ENCODE measurements around the gene PCSK2.
A peak's percentile ranks its signal among the peaks of the same experiment; 100 is the strongest.

The PCSK2 gene

GRCh38 chr20:17500271-17500670 is 273.4 kb downstream of the PCSK2 start:
- Mint-ChIP-seq H3K4me1 (peaks cover 18% of the 10 kb centered on the region), H3K4me3 (no peak overlapping the region), H3K9me3 (no peaks in the 10 kb centered on the region), H3K27me3 (peaks cover 20% of the 10 kb centered on the region), H3K27ac (no peak overlapping the region)
- ATAC-seq (no peak), DNase-seq (no peak)

GRCh38 chr20:17500826-17501225 is 274.0 kb downstream of the PCSK2 start:
- Mint-ChIP-seq H3K4me3 (no peak overlapping the region), H3K4me1 (peaks cover 23% of the 10 kb centered on the region), H3K9me3 (no peaks in the 10 kb centered on the region), H3K27me3 (peaks cover 20% of the 10 kb centered on the region), H3K27ac (no peak overlapping the region)
- no peak for ATAC-seq
- no peak for DNase-seq

DNA sequence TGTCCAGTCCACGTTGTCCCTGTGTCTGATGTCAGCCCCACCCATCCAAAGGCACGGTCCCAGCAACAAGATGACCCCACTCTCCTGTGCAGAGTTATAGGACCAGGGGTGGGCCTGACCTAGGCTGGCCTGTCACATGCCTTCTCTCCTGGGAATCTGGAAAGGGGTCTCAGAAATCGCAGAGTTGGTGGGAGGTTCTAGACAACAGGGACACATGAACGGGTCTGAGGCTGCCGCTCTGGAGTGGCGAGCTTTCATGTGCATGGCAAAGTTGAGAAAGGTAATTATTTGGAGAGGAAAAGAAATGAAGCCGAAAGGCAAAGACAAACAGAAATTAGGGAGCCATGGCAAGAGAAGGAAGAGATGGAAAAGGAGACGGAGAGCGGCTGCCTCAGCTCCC is 274.9 kb downstream of the PCSK2 start:
- peaks cover 20% of the 10 kb centered on the region for H3K27me3 Mint-ChIP-seq

GRCh38 chr20:17502105-17502504 is 275.3 kb downstream of the PCSK2 start:
- peaks cover 21% of the 10 kb centered on the region for H3K27me3 Mint-ChIP-seq
- H3K4me1 Mint-ChIP-seq = peaks cover 34% of the 10 kb centered on the region
- no peak overlapping the region for H3K4me3 Mint-ChIP-seq
- ATAC-seq (no peak), DNase-seq (no peak)
- no peaks in the 10 kb centered on the region for H3K9me3 Mint-ChIP-seq
- no peak overlapping the region for H3K27ac Mint-ChIP-seq

More for the DNA sequence above, 274.9 kb downstream of the PCSK2 start:
- no peak for DNase-seq
- no peaks in the 10 kb centered on the region for H3K9me3 Mint-ChIP-seq
- H3K27ac Mint-ChIP-seq = no peak overlapping the region
- ATAC-seq = no peak
- peaks cover 30% of the 10 kb centered on the region for H3K4me1 Mint-ChIP-seq
- no peak overlapping the region for H3K4me3 Mint-ChIP-seq

DNA sequence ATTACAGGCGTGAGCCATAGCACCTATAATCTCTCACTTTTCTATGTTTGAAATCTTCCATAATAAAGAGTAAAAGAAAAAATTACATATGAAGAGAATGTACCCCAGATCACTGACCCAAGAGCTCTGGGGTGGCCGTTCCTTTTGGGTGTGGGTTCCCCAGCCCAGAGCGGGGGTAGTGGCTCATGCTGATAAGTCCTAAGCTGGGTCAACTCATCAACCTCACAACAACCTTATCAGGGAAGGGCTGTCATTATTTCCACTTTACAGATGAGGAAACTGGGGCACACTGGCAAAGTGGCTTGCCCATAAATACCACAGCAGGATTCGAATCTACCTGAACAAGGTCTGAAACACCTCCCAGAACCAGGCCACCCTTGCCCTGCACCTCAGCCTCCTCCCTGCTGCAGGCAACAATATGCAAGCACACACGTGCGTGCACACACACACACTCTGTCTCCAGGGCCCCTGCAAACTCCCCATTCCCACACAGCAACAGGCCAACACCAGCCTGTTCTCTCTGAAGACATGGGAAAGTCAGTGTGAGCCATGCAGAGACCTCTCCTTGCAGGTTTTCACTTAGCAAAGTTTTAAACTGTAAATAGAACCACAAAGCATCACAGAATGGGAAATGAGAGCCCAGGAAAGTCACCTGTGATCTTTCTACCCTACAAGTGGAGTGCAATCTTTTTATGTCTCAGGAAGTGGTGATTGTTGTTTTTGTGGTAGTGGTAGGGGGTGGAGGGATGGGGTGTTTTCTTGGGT is 276.6 kb downstream of the PCSK2 start:
- Mint-ChIP-seq H3K4me3 (no peak overlapping the region), H3K27ac (no peak overlapping the region), H3K27me3 (peaks cover 30% of the 10 kb centered on the region), H3K9me3 (no peaks in the 10 kb centered on the region), H3K4me1 (peaks cover 40% of the 10 kb centered on the region)
- DNase-seq (no peak), ATAC-seq (no peak)

DNA sequence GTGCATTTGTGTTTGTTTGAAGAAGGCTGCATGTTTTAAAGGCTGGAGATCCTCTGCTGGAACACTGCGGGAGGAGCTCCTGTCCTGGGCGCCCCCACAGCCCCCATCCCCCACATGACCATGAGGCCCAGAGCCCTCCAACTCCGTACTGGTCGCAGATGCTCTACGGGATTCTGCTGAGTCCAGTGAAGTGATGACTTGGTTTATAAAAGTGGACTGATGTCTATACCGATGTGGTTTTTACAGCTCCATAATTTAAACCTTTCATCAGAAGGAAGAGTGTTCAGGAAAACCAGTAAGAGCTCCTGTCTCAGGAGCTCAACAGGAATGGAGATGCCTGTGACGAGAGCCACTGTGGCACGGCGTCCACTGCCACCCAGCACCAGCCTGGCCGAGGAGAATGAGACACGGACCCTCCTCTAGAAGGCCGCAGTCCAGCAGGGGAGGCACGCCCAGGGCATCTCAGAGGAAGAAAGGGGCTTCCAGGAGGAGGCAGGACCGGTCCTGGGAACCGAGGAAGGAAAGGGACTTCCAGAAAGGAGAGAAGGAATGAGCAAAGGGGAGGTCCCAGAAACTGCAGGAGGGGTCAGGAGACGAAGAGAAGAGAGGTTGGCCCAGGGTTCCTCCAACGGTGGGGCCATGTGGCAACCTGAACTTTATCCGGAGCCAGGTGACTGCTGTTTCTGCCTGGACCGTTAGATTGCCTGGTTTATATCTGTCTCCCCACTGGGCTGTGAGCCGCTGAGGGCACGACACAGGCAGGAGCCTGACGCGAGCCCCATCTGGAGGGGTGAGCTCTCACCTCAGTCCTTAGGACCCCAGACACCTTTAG is 277.4 kb downstream of the PCSK2 start:
- peak; percentile 10 for ATAC-seq
- Mint-ChIP-seq H3K4me3 (peak overlapping the region; percentile 89 to 91), H3K27ac (peak overlapping the region; percentile 57 to 89), H3K4me1 (peaks cover 40% of the 10 kb centered on the region), H3K9me3 (no peaks in the 10 kb centered on the region), H3K27me3 (peaks cover 30% of the 10 kb centered on the region)
- peak; percentile 20 to 24 for DNase-seq

DNA sequence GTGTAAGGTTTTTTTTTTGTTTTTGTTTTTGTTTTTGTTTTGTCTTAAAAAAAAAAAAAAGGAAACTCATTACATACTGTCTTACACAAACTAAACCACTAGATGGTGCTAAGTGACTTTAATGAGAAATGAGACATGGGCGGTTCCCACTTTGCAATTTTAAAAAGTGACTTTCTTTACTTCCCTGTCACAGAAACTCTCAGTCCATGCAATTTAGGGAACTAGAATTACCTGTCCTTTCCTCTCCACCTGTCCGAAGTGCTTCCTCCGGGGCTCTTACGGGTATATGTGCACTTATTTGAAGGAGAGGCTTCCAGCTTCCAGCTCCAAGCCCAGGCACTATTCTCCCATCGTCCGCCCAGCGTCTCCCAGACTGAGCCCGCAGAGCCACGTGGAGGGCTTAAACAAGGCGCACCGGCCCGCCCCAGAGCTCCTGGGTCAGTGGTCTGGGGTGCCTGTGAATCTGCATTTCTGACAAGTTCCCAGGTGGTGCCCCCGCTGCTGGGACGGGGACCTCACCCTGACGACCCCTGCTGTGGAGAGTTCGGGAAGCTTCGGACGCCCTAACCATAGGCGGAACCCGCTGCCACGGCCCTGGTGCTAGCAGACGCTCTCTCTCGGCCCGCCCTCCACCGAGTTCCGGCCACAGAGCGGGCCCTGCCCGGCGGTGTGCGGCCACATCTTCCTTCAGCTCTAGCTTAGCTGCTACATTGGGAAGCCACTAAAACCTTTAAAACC is 278.2 kb downstream of the PCSK2 start:
- peaks cover 35% of the 10 kb centered on the region for H3K27me3 Mint-ChIP-seq
- peaks cover 40% of the 10 kb centered on the region for H3K4me1 Mint-ChIP-seq
- H3K9me3 Mint-ChIP-seq = no peaks in the 10 kb centered on the region
- DNase-seq = peak; percentile 60 to 73
- H3K4me3 Mint-ChIP-seq = peak overlapping the region; percentile 89 to 91
- peak overlapping the region; percentile 80 to 89 for H3K27ac Mint-ChIP-seq
- ATAC-seq = peak; percentile 80

DNA sequence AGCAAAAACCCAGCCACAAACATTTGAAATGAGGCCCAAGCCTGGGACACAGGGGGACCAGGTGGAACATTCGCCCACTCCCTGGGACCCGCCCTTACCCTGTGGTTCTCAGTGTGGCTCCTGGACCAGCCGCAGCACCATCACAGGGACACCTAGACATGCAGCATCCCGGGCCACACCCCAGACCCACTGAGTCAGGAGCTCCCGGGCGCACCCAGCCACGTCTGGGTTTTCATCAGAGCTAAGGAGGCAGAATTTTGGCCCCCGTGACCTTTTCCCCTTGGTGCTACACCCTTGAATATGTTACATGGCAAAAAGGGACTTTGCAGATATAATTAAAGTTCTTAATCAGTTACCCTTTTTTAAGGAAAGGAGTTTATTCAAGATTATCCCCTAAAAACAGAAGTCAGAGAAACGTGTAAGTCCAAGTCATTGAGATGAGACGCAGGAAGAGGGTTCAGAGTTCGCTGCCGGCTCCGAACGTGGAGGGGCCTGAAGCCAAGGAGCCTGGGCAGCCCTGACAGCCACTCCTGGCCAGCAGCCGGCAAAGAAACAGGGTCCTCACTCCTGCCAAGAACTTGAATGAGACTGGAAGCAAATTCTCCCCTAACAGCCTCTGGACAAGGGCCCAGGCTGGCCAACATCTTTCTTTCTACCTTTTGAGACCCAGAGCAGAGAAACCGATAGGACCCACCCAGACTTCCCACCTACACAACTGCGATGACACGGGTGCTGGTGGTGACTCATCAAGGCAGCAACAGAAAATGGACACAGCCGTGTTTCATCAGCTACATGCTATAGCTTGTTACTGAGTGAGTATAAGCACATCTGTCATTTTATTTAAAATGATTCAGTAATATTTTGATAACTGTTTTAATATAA is 279.0 kb downstream of the PCSK2 start:
- ATAC-seq = peak; percentile 77
- peaks cover 42% of the 10 kb centered on the region for H3K4me1 Mint-ChIP-seq
- no peaks in the 10 kb centered on the region for H3K9me3 Mint-ChIP-seq
- H3K27me3 Mint-ChIP-seq = peaks cover 38% of the 10 kb centered on the region
- peak; percentile 53 to 71 for DNase-seq
- H3K27ac Mint-ChIP-seq = peak overlapping the region; percentile 80 to 89
- peak overlapping the region; percentile 89 to 91 for H3K4me3 Mint-ChIP-seq

DNA sequence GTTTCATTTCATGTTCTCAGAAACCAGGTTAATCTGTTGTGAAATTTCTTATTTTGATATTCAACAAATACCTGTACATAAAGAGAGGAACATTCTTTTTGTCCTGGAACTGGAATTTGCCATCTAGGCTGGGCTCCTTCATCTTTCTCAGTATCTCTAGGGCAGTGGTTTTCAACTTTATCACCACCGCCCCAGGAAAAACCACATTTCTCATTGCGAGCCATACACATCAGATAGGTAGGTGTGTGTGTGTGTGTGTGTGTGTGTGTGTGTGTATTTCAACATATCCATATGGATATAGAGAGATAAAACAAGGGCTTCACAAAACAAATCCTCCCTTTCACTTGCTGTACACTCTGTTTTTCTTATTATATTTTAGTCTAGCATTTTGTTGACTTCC is 280.2 kb downstream of the PCSK2 start:
- H3K9me3 Mint-ChIP-seq = no peaks in the 10 kb centered on the region
- H3K27me3 Mint-ChIP-seq = peaks cover 30% of the 10 kb centered on the region
- ATAC-seq (no peak), DNase-seq (no peak)
- peaks cover 50% of the 10 kb centered on the region for H3K4me1 Mint-ChIP-seq
- H3K27ac Mint-ChIP-seq = peak overlapping the region in 1 of 2 donors; percentile 83
- H3K4me3 Mint-ChIP-seq = peak overlapping the region; percentile 27 to 41

- ATAC-seq (no peak), DNase-seq (no peak)
- Mint-ChIP-seq H3K27me3 (peaks cover 26% of the 10 kb centered on the region), H3K9me3 (no peaks in the 10 kb centered on the region), H3K27ac (no peak overlapping the region), H3K4me3 (no peak overlapping the region), H3K4me1 (peaks cover 50% of the 10 kb centered on the region)
Observed at GRCh38 chr20:17507531-17507930, 280.7 kb downstream of the PCSK2 start.

DNA sequence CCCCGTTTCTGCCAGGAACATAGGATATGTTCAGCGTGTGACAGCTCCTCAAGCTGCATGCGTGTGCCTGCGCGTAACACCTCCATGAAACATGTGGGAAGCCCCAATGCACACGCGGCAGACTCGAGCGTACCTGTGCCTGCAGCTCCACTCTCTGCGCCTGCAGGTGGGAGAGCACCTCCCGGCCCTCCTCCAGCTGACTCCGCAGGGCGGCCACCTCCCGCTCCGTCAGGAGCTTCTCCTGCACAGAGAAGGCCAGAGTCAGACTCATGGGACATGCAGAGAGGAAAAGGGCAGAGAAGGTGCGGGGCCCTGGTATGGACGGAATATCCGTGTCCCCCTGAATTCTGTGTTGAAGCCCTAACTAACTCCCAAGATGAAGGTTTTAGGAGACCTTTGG is 281.9 kb downstream of the PCSK2 start:
- Mint-ChIP-seq H3K9me3 (no peaks in the 10 kb centered on the region), H3K4me1 (peaks cover 47% of the 10 kb centered on the region), H3K27me3 (peaks cover 35% of the 10 kb centered on the region), H3K4me3 (no peak overlapping the region), H3K27ac (no peak overlapping the region)
- ATAC-seq = no peak
- DNase-seq = no peak

GRCh38 chr20:17510548-17510947 is 283.7 kb downstream of the PCSK2 start:
- peaks cover 29% of the 10 kb centered on the region for H3K4me1 Mint-ChIP-seq
- no peak for DNase-seq
- H3K27ac Mint-ChIP-seq = no peak overlapping the region
- ATAC-seq = no peak
- peaks cover 28% of the 10 kb centered on the region for H3K27me3 Mint-ChIP-seq
- no peaks in the 10 kb centered on the region for H3K9me3 Mint-ChIP-seq
- no peak overlapping the region for H3K4me3 Mint-ChIP-seq

DNA sequence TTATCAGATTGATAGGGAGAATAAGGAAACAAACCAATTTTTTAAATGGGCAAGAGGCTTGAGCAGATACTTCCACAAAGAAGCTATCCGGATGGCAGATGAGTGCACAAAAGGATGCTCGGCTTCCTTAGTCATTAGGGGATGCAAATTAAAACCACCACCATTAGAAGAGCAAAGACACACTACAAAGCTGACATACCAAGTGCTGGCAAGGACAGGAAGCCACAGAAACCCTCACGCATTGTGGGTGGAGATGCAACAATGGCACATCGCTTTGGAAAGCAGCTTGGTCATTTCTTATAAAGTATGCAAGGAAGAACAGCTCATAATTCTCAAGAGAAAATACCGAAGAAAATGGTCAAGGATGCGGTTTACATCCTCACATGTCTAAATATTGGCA is 284.6 kb downstream of the PCSK2 start:
- DNase-seq (peak in 1 of 2 donors; percentile 34), ATAC-seq (peak; percentile 64)
- no peaks in the 10 kb centered on the region for H3K9me3 Mint-ChIP-seq
- H3K27ac Mint-ChIP-seq = no peak overlapping the region
- H3K27me3 Mint-ChIP-seq = peaks cover 28% of the 10 kb centered on the region
- peaks cover 23% of the 10 kb centered on the region for H3K4me1 Mint-ChIP-seq
- no peak overlapping the region for H3K4me3 Mint-ChIP-seq

DNA sequence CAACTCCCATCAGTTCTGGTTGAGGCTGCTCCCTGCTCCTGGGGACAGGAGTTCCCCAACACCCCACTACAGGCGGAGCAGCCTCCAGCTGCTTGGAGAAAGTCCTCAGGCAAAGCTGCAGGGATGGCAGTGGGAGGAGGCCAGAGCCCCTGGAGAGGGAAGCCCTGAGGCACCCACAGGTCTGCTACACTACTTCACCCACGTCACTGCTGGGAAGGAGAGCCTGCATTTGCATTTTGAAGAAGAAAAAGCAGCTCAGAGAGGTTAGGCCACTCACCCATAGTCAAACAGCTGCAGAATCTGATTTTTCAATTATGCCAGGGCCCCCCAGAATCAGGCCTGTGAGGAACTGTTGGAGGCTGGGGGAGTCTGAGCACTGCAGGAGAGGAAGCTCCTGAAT is 287.1 kb downstream of the PCSK2 start:
- DNase-seq = no peak
- Mint-ChIP-seq H3K4me3 (no peak overlapping the region), H3K27ac (no peak overlapping the region), H3K4me1 (peaks cover 9% of the 10 kb centered on the region), H3K9me3 (no peaks in the 10 kb centered on the region), H3K27me3 (peaks cover 18% of the 10 kb centered on the region)
- no peak for ATAC-seq

GRCh38 chr20:17515053-17515452 is 288.2 kb downstream of the PCSK2 start:
- no peak overlapping the region for H3K27ac Mint-ChIP-seq

More at GRCh38 chr20:17515053-17515452, 288.2 kb downstream of the PCSK2 start:
- Mint-ChIP-seq H3K9me3 (no peaks in the 10 kb centered on the region), H3K4me1 (peaks cover 9% of the 10 kb centered on the region), H3K4me3 (no peak overlapping the region), H3K27me3 (peaks cover 13% of the 10 kb centered on the region)
- no peak for ATAC-seq
- DNase-seq = no peak
